Thyroid gland (tissue), 4 donors: ENCODE results near the gene GSTP1. TPM values are rescaled to one million over a fixed set of nuclear protein-coding genes. Genes with fewer than 3 reads are reported as not detected.
A peak's percentile ranks its signal among the peaks of the same experiment; 100 is the strongest.
"Not testable (repeated sequence)": the region's sequence is repeated elsewhere in the genome, so short reads cannot be mapped to it uniquely, and the experiment has no call there.

ENCODE experiments used
- DNase-seq, 2 donors: peaks; one replicate each; pipeline ENCODE4 v3.0.0-alpha.2; 2019
- H3K27ac ChIP-seq, 3 donors: fragments of 200-600 bp; sonication (generic); 1 replicate in 2 of 3; 2 replicates in 1 of 3; pipeline ENCODE4 v1.5.1; 2016 to 2019; ENCODE audit warnings: mild to moderate bottlenecking in 1 of 3, moderate library complexity in 1 of 3
- H3K27me3 ChIP-seq: fragments of 200-600 bp; sonication (generic); one replicate; pipeline ENCODE4 v1.5.1; 2019
- H3K36me3 ChIP-seq, 2 donors: fragments of 200-600 bp; sonication (generic); one replicate each; pipeline ENCODE4 v1.5.1; 2016 to 2019
- H3K4me1 ChIP-seq, 2 donors: fragments of 200-600 bp; sonication (generic); one replicate each; pipeline ENCODE4 v1.5.1; 2017 to 2019
- H3K4me3 ChIP-seq, 3 donors: fragments of 200-600 bp; sonication (generic); replicated peaks in 1 of 3; 1 replicate in 2 of 3; 2 replicates in 1 of 3; pipeline ENCODE4 v1.5.1; 2016; ENCODE audit warnings: mild to moderate bottlenecking in 1 of 3
- H3K9me3 ChIP-seq: fragments of 200-600 bp; sonication (generic); one replicate; pipeline ENCODE4 v1.5.1; 2017
- CTCF ChIP-seq, 6 experiments: fragments of 200-600 bp in 3 of 6; fragments of 450-650 bp in 3 of 6; sonication (generic) in 3 of 6; IDR thresholded peaks; one replicate each; pipeline ENCODE4 v1.5.1; 2016 to 2019; ENCODE audit warnings: antibody characterized with exemption in 6 of 6, mild to moderate bottlenecking in 2 of 6, inconsistent platforms in 1 of 6, moderate library complexity in 1 of 6
- POLR2A ChIP-seq, 2 donors: fragments of 450-650 bp; IDR thresholded peaks; one replicate each; pipeline ENCODE4 v1.6.1; 2017; ENCODE audit warnings: antibody characterized with exemption in 2 of 2, mild to moderate bottlenecking in 2 of 2, moderate library complexity in 1 of 2
- WGBS, 2 donors: methylation state at CpG; one replicate each; pipeline ENCODE4 v1.1.5; 2017; 5-methylcytosine and 5-hydroxymethylcytosine counted together
- intact Hi-C: fragments of 100-400 bp; cut with DNase I; formaldehyde crosslinking; loops from one replicate; pipeline ENCODE4 v1.15.1; 2023
- total RNA-seq, 4 donors: library from RNA; depleted of rRNA; stranded (reverse); fragments of >200 nt; gene quantifications; one replicate each; pipeline ENCODE4 v1.2.3, GENCODE V29; 2016

GSTP1 gene
- total RNA-seq, 4 donors from 2014 or later, result 877 to 4,013 (median 1,716) TPM

- 61 to 67% methylated on average over 2 of the region's 2 CpGs for WGBS, 2 donors
- TF ChIP-seq CTCF (IDR thresholded peaks at IDR 0.05) (no peak), POLR2A (IDR thresholded peaks at IDR 0.05) (no peak)
- intact Hi-C loops, result no loop called here
Observed at GRCh38 chr11:67543585-67543984, 40.0 kb upstream of the GSTP1 start.

GRCh38 chr11:67544616-67545242 is 38.9 kb upstream of the GSTP1 start:
- peak; percentile 20 to 37 for DNase-seq
- no peak overlapping the region for H3K4me3 ChIP-seq
- H3K36me3 ChIP-seq, result no peaks in the 10 kb centered on the region
- H3K27ac ChIP-seq, result peak overlapping the region; percentile 20 to 73 (median 70)
- WGBS, 2 donors, result 64 to 65% methylated on average over 9 to 10 of the region's 10 CpGs
- H3K9me3 ChIP-seq, result no peaks in the 10 kb centered on the region
- no peak for TF ChIP-seq CTCF (IDR thresholded peaks at IDR 0.05)
- no peak for TF ChIP-seq POLR2A (IDR thresholded peaks at IDR 0.05)
- peaks cover 13 to 24% of the 10 kb centered on the region in 2 donors for H3K4me1 ChIP-seq
- intact Hi-C loops, result no loop called here
- no peaks in the 10 kb centered on the region for H3K27me3 ChIP-seq

More at GRCh38 chr11:67543585-67543984, 40.0 kb upstream of the GSTP1 start:
- Histone ChIP-seq H3K4me1 (peaks cover 13 to 22% of the 10 kb centered on the region in 2 donors), H3K27ac (peak overlapping the region in 1 of 3 donors; percentile 70), H3K4me3 (no peak overlapping the region), H3K36me3 (no peaks in the 10 kb centered on the region), H3K9me3 (no peaks in the 10 kb centered on the region), H3K27me3 (no peaks in the 10 kb centered on the region)
- no peak for DNase-seq

GRCh38 chr11:67545280-67545679 is 38.3 kb upstream of the GSTP1 start:
- 32 to 37% methylated on average over 8 of the region's 8 CpGs for WGBS, 2 donors
- TF ChIP-seq CTCF (IDR thresholded peaks at IDR 0.05), result peak in 3 of 6 experiments; percentile 23 to 33 (median 24)
- TF ChIP-seq POLR2A (IDR thresholded peaks at IDR 0.05), result no peak
- H3K27ac ChIP-seq, result peak overlapping the region; percentile 20 to 73 (median 70)
- H3K4me1 ChIP-seq, result peaks cover 13 to 24% of the 10 kb centered on the region in 2 donors
- no peaks in the 10 kb centered on the region for H3K27me3 ChIP-seq
- intact Hi-C loops, result no loop called here
- H3K9me3 ChIP-seq, result no peaks in the 10 kb centered on the region
- H3K4me3 ChIP-seq, result no peak overlapping the region
- no peaks in the 10 kb centered on the region for H3K36me3 ChIP-seq
- DNase-seq, result peak; percentile 88 to 90

- intact Hi-C loops, result not testable (repeated sequence)
Observed at GRCh38 chr11:67548112-67548511, 35.5 kb upstream of the GSTP1 start.

GRCh38 chr11:67548555-67549110 is 35.0 kb upstream of the GSTP1 start:
- DNase-seq, result no peak
- Histone ChIP-seq H3K36me3 (no peaks in the 10 kb centered on the region), H3K27me3 (no peaks in the 10 kb centered on the region), H3K4me1 (peaks cover 13 to 29% of the 10 kb centered on the region in 2 donors), H3K9me3 (no peaks in the 10 kb centered on the region), H3K27ac (no peak overlapping the region), H3K4me3 (no peak overlapping the region)
- intact Hi-C loops, result no loop called here
- TF ChIP-seq POLR2A (IDR thresholded peaks at IDR 0.05) (no peak), CTCF (IDR thresholded peaks at IDR 0.05) (no peak)
- 81 to 84% methylated on average over 8 to 9 of the region's 9 CpGs for WGBS, 2 donors

More at GRCh38 chr11:67548112-67548511, 35.5 kb upstream of the GSTP1 start:
- H3K27me3 ChIP-seq, H3K4me3 ChIP-seq, DNase-seq, H3K27ac ChIP-seq, H3K36me3 ChIP-seq, H3K9me3 ChIP-seq: not testable (repeated sequence)
- H3K4me1 ChIP-seq, result peaks cover 13 to 24% of the 10 kb centered on the region in 2 donors
- 92% methylated on average over 4 of the region's 4 CpGs for WGBS, 2 donors
